ENCODE results near the gene UGT1A10.

- TF ChIP-seq, protein P1, sequence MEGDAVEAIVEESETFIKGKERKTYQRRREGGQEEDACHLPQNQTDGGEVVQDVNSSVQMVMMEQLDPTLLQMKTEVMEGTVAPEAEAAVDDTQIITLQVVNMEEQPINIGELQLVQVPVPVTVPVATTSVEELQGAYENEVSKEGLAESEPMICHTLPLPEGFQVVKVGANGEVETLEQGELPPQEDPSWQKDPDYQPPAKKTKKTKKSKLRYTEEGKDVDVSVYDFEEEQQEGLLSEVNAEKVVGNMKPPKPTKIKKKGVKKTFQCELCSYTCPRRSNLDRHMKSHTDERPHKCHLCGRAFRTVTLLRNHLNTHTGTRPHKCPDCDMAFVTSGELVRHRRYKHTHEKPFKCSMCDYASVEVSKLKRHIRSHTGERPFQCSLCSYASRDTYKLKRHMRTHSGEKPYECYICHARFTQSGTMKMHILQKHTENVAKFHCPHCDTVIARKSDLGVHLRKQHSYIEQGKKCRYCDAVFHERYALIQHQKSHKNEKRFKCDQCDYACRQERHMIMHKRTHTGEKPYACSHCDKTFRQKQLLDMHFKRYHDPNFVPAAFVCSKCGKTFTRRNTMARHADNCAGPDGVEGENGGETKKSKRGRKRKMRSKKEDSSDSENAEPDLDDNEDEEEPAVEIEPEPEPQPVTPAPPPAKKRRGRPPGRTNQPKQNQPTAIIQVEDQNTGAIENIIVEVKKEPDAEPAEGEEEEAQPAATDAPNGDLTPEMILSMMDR (IDR thresholded peaks at IDR 0.05; ENCODE audit: insufficient read depth, low read length): no peak
- TF ChIP-seq POLR2AphosphoS5 (IDR thresholded peaks at IDR 0.05; ENCODE audit: low read depth) (no peak), GABPA (IDR thresholded peaks at IDR 0.05; ENCODE audit: low read depth) (no peak)
Observed at GRCh38 chr2:233791883-233792329, 155.7 kb downstream of the UGT1A10 start.

All from HL-60 (cell line).